Vagina (tissue), 2 donors: ENCODE measurements around the gene GADD45GIP1. TPM values are rescaled to one million over a fixed set of nuclear protein-coding genes. Genes with fewer than 3 reads are reported as not detected.
"Not testable (repeated sequence)": the region's sequence is repeated elsewhere in the genome, so short reads cannot be mapped to it uniquely, and the experiment has no call there.

ENCODE experiments used
- DNase-seq, 2 donors: peaks; one replicate each; pipeline ENCODE4 v3.0.0-alpha.2; 2017; ENCODE audit errors: extremely low spot score in 2 of 2
- H3K27ac ChIP-seq: fragments of 200-600 bp; sonication (generic); one replicate; pipeline ENCODE4 v1.5.1; 2019
- H3K27me3 ChIP-seq: fragments of 200-600 bp; sonication (generic); one replicate; pipeline ENCODE4 v1.5.1; 2019
- H3K36me3 ChIP-seq, 2 donors: fragments of 200-600 bp; sonication (generic); one replicate each; pipeline ENCODE4 v1.5.1; 2017 to 2019
- H3K4me1 ChIP-seq: fragments of 200-600 bp; sonication (generic); one replicate; pipeline ENCODE4 v1.5.1; 2019
- H3K4me3 ChIP-seq, 2 donors: fragments of 200-600 bp; sonication (generic); 1 replicate in 1 of 2; 2 replicates in 1 of 2; pipeline ENCODE4 v1.5.1; 2016 to 2019
- H3K9me3 ChIP-seq: fragments of 200-600 bp; sonication (generic); one replicate; pipeline ENCODE4 v1.5.1; 2019
- CTCF ChIP-seq, 3 experiments: fragments of 450-650 bp in 2 of 3; fragments of 200-600 bp in 1 of 3; sonication (generic) in 1 of 3; IDR thresholded peaks; one replicate each; pipeline ENCODE4 v1.5.1; 2017 to 2019; ENCODE audit warnings: antibody characterized with exemption in 3 of 3, mild to moderate bottlenecking in 2 of 3, moderate library complexity in 2 of 3
- POLR2A ChIP-seq, 2 donors: fragments of 450-650 bp; IDR thresholded peaks; one replicate each; pipeline ENCODE4 v1.6.1; 2017; ENCODE audit warnings: antibody characterized with exemption in 2 of 2, mild to moderate bottlenecking in 2 of 2, moderate library complexity in 2 of 2
- POLR2AphosphoS5 ChIP-seq, 2 donors: sonication (generic); formaldehyde crosslinking; IDR thresholded peaks; one replicate each; pipeline ENCODE4 v1.9.0; 2017; ENCODE audit warnings: antibody characterized with exemption in 2 of 2, mild to moderate bottlenecking in 2 of 2, low read depth in 1 of 2; ENCODE audit not compliant: insufficient read depth in 1 of 2
- intact Hi-C: fragments of 100-400 bp; cut with DNase I; formaldehyde crosslinking; loops from one replicate; pipeline ENCODE4 v1.15.1; 2023
- total RNA-seq: library from RNA; depleted of rRNA; stranded (reverse); fragments of >200 nt; gene quantifications from one replicate; pipeline ENCODE4 v1.2.3, GENCODE V29; 2016

Gene GADD45GIP1
- total RNA-seq, 1 donor from 2014 or later: 80.3 TPM

GRCh38 chr19:12924621-12925310, 32.3 kb downstream of the GADD45GIP1 start:
- Histone ChIP-seq H3K4me3 (no peak overlapping the region), H3K9me3 (no peaks in the 10 kb centered on the region)
- no peak for DNase-seq

GRCh38 chr19:12922959-12923358, 34.1 kb downstream of the GADD45GIP1 start:
- intact Hi-C loops: no loop called here

More at GRCh38 chr19:12924621-12925310, 32.3 kb downstream of the GADD45GIP1 start:
- no peaks in the 10 kb centered on the region for H3K4me1 ChIP-seq
- no peak overlapping the region for H3K27ac ChIP-seq
- TF ChIP-seq POLR2A (IDR thresholded peaks at IDR 0.05): no peak
- TF ChIP-seq POLR2AphosphoS5 (IDR thresholded peaks at IDR 0.05; ENCODE audit: insufficient read depth in 1 of 2, low read depth in 1 of 2): no peak
- TF ChIP-seq CTCF (IDR thresholded peaks at IDR 0.05): no peak
- no peaks in the 10 kb centered on the region for H3K27me3 ChIP-seq
- intact Hi-C loops: no loop called here
- H3K36me3 ChIP-seq: peaks cover 8 to 72% of the 10 kb centered on the region in 2 donors

GRCh38 chr19:12921047-12921446, 36.0 kb downstream of the GADD45GIP1 start:
- TF ChIP-seq POLR2AphosphoS5 (IDR thresholded peaks at IDR 0.05; ENCODE audit: insufficient read depth in 1 of 2, low read depth in 1 of 2) (no peak), POLR2A (IDR thresholded peaks at IDR 0.05) (no peak), CTCF (IDR thresholded peaks at IDR 0.05) (no peak)
- intact Hi-C loops: no loop called here
- Histone ChIP-seq H3K27me3 (no peaks in the 10 kb centered on the region), H3K4me3 (no peak overlapping the region), H3K27ac (no peak overlapping the region), H3K4me1 (peaks cover 6% of the 10 kb centered on the region), H3K36me3 (peaks cover 8 to 38% of the 10 kb centered on the region in 2 donors), H3K9me3 (no peaks in the 10 kb centered on the region)
- DNase-seq: no peak

More at GRCh38 chr19:12922959-12923358, 34.1 kb downstream of the GADD45GIP1 start:
- no peak overlapping the region for H3K4me3 ChIP-seq
- H3K27me3 ChIP-seq: no peaks in the 10 kb centered on the region
- H3K9me3 ChIP-seq: no peaks in the 10 kb centered on the region
- H3K27ac ChIP-seq: no peak overlapping the region
- H3K4me1 ChIP-seq: peaks cover 6% of the 10 kb centered on the region
- DNase-seq: no peak
- peaks cover 8 to 54% of the 10 kb centered on the region in 2 donors for H3K36me3 ChIP-seq
- no peak for TF ChIP-seq POLR2AphosphoS5 (IDR thresholded peaks at IDR 0.05; ENCODE audit: insufficient read depth in 1 of 2, low read depth in 1 of 2)
- TF ChIP-seq CTCF (IDR thresholded peaks at IDR 0.05): no peak
- no peak for TF ChIP-seq POLR2A (IDR thresholded peaks at IDR 0.05)

GRCh38 chr19:12918253-12918652, 38.8 kb downstream of the GADD45GIP1 start:
- Histone ChIP-seq H3K27ac (no peak overlapping the region), H3K9me3 (no peaks in the 10 kb centered on the region), H3K27me3 (no peaks in the 10 kb centered on the region), H3K4me3 (no peak overlapping the region), H3K36me3 (peaks cover 0 to 10% of the 10 kb centered on the region in 2 donors), H3K4me1 (peaks cover 19% of the 10 kb centered on the region)
- TF ChIP-seq CTCF (IDR thresholded peaks at IDR 0.05): no peak
- no peak for TF ChIP-seq POLR2AphosphoS5 (IDR thresholded peaks at IDR 0.05; ENCODE audit: insufficient read depth in 1 of 2, low read depth in 1 of 2)
- TF ChIP-seq POLR2A (IDR thresholded peaks at IDR 0.05): no peak
- no peak for DNase-seq
- intact Hi-C loops: no loop called here

- DNase-seq, H3K4me3 ChIP-seq, H3K36me3 ChIP-seq, H3K27ac ChIP-seq, H3K27me3 ChIP-seq, H3K9me3 ChIP-seq, intact Hi-C loops: not testable (repeated sequence)
- H3K4me1 ChIP-seq: peaks cover 34% of the 10 kb centered on the region
Observed at GRCh38 chr19:12915860-12916259, 41.2 kb downstream of the GADD45GIP1 start.
